Epithelial cell of esophagus (primary cell): ENCODE data around the gene ANKRD24.
"Not testable (repeated sequence)": the region's sequence is repeated elsewhere in the genome, so short reads cannot be mapped to it uniquely, and the experiment has no call there.

Experiments used
- DNase-seq: peaks from one replicate; pipeline ENCODE4 v3.0.0; 2010; ENCODE audit warnings: low read depth
- H3K4me3 ChIP-seq: 2 replicates; pipeline ENCODE4 v1.5.1; 2011; ENCODE audit warnings: mild to moderate bottlenecking, low read length, control low read depth
- CTCF ChIP-seq: IDR thresholded peaks from 2 replicates; pipeline ENCODE4 v1.5.1; 2011; ENCODE audit warnings: low read depth, mild to moderate bottlenecking, low read length, control low read depth, inconsistent platforms; ENCODE audit not compliant: insufficient read depth; ENCODE audit errors: missing control alignments

ANKRD24 gene

GRCh38 chr19:4144666-4145249, 37.7 kb upstream of the ANKRD24 start:
- DNase-seq = peak; percentile 19
- H3K4me3 ChIP-seq = no peak overlapping the region
- no peak for TF ChIP-seq CTCF

GRCh38 chr19:4149518-4150288, 32.8 kb upstream of the ANKRD24 start:
- no peak for TF ChIP-seq CTCF
- H3K4me3 ChIP-seq = no peak overlapping the region
- DNase-seq = no peak

GRCh38 chr19:4151623-4152022, 30.9 kb upstream of the ANKRD24 start:
- TF ChIP-seq CTCF = no peak
- H3K4me3 ChIP-seq = no peak overlapping the region
- no peak for DNase-seq

- no peak for TF ChIP-seq CTCF
- H3K4me3 ChIP-seq = no peak overlapping the region
- DNase-seq = no peak
Observed at GRCh38 chr19:4152241-4152998, 30.1 kb upstream of the ANKRD24 start.

- no peak overlapping the region for H3K4me3 ChIP-seq
- DNase-seq = no peak
- no peak for TF ChIP-seq CTCF
Observed at GRCh38 chr19:4154571-4155312, 27.7 kb upstream of the ANKRD24 start.

- no peak for DNase-seq
- TF ChIP-seq CTCF = no peak
- H3K4me3 ChIP-seq = no peak overlapping the region
Observed at GRCh38 chr19:4157164-4157563, 25.3 kb upstream of the ANKRD24 start.

GRCh38 chr19:4157971-4158370, 24.5 kb upstream of the ANKRD24 start:
- not testable (repeated sequence) for H3K4me3 ChIP-seq, DNase-seq
